Left renal pelvis (tissue), 4 donors: ENCODE data around the gene PPARD. TPM values are rescaled to one million over a fixed set of nuclear protein-coding genes. Genes with fewer than 3 reads are reported as not detected.
"Not testable (repeated sequence)": the region's sequence is repeated elsewhere in the genome, so short reads cannot be mapped to it uniquely, and the experiment has no call there.

Experiments
- DNase-seq, 4 donors: peaks; one replicate each; pipeline ENCODE4 v3.0.0-alpha.2; 2013; ENCODE audit warnings: low read depth in 4 of 4, low spot score in 3 of 4
- polyA plus RNA-seq, 4 donors: library from polyadenylated mRNA; unstranded; fragments of 120-200 nt; gene quantifications; one replicate each; pipeline ENCODE4 v1.2.1, GENCODE V29; 2013; ENCODE audit not compliant: insufficient read length in 4 of 4

PPARD gene
- polyA plus RNA-seq, 4 donors: 21.0 to 26.4 (median 23.3) TPM

DNA sequence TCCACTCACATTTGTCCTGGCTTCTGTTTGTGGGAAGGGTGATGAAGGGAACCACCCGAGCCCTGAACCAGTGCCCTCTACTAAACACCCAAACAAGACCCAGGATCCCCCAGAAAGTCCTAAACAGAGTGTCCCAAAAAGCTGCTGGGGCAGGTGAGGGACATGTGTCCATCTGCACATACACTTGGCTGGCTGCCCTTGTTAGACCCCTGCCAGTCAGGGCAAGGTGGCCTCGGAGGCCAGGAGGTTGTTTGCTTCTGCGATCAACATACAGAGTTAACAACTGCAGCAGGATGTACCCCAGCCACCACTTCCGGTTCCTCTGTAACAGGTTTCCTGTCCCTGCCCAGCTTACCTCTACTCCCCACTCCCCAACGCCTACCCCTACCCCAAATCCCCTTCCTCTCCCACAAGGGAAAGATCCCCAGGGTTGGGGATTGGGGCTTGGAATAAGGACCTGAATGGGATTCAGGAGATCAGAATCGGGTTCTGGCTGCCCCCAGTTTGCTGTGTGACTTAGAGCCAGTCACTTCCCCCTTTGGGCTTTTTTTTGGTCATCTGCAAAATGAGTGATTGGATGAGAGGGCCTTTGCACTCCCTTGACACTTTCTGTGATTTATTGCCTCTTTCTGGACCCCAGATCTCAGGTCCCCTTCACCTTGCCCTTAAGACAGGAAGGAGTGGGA, 30.8 kb upstream of the PPARD start:
- no peak for DNase-seq

- no peak for DNase-seq
Observed at GRCh38 chr6:35312076-35312800, 30.1 kb upstream of the PPARD start.

GRCh38 chr6:35312807-35313206, 29.6 kb upstream of the PPARD start:
- DNase-seq: no peak

GRCh38 chr6:35317483-35318195, 24.7 kb upstream of the PPARD start:
- no peak for DNase-seq

- DNase-seq: peak; percentile 62 to 75 (median 72)
Observed at GRCh38 chr6:35318196-35319171, 23.9 kb upstream of the PPARD start.

- no peak for DNase-seq
Observed at GRCh38 chr6:35319346-35320030, 22.9 kb upstream of the PPARD start.

GRCh38 chr6:35320031-35320410, 22.3 kb upstream of the PPARD start:
- no peak for DNase-seq

DNA sequence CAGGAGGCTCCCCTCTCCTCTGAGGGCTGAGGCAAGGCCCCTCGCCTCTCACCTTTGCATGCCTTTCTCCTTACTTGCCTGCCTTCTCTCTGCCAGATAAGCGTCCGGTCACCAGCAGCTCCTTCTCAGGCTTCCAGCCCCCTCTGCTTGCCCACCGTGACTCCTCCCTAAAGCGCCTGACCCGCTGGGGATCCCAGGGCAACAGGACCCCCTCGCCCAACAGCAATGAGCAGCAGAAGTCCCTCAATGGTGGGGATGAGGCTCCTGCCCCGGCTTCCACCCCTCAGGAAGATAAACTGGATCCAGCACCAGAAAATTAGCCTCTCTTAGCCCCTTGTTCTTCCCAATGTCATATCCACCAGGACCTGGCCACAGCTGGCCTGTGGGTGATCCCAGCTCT, 21.3 kb upstream of the PPARD start:
- DNase-seq: no peak

- no peak for DNase-seq
Observed at GRCh38 chr6:35327349-35328027, 14.9 kb upstream of the PPARD start.

DNA sequence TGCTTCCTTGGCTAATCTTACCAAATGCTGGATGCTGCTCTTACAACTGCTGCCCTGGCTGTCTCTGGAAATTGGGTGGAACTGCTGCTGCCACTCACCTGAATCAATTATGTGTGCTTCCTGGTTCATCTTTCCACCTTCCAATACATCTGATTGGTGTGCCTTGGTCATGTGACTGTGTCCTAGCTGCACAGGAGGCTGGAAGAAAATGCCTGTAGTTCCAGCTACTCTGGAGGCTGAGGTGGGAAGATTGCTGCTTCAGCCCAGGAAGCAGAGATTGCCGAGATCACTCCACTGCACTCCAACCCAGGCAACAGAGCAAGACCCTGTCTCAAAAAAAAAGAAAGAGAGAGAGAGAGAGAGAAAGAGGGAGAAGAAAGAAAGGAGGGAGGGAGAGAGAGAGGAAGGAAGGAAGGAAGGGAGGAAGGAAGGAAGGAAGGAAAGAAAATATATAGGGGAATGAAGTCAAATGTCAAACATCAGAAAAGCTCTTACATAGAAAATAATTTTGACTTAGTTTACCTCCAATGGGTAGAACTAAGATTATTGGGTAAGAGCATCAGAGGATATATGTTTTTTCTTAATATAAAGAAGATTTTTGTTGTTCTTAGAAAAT, 14.1 kb upstream of the PPARD start:
- DNase-seq: no peak

GRCh38 chr6:35328965-35329364, 13.4 kb upstream of the PPARD start:
- not testable (repeated sequence) for DNase-seq

DNA sequence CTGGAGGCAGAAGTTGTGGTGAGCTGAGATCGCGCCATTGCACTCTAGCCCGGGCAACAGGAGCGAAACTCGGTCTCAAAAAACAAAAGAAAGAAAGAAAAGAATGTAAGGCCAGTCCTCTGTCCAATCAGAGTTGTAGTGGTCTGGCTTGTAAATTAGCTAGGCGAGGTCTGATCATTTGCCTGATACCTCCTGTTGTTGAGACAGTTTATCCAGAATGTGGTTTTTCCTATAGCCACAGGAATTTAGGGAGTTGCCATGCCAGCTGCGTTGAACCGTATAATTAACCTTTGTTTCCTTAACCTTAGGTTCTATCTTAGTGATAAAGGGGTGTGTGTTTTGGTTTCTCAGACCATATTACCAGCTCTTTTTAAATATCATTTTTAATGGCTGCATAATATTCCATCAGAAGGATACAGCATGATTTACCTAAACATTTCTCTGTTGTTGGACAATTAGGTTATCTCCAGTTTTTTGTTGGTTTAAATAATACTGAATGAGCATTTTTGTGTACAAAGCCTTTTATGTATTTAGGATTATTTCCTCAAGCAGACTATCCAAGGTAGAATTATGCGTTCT, 11.7 kb upstream of the PPARD start:
- DNase-seq: no peak

DNA sequence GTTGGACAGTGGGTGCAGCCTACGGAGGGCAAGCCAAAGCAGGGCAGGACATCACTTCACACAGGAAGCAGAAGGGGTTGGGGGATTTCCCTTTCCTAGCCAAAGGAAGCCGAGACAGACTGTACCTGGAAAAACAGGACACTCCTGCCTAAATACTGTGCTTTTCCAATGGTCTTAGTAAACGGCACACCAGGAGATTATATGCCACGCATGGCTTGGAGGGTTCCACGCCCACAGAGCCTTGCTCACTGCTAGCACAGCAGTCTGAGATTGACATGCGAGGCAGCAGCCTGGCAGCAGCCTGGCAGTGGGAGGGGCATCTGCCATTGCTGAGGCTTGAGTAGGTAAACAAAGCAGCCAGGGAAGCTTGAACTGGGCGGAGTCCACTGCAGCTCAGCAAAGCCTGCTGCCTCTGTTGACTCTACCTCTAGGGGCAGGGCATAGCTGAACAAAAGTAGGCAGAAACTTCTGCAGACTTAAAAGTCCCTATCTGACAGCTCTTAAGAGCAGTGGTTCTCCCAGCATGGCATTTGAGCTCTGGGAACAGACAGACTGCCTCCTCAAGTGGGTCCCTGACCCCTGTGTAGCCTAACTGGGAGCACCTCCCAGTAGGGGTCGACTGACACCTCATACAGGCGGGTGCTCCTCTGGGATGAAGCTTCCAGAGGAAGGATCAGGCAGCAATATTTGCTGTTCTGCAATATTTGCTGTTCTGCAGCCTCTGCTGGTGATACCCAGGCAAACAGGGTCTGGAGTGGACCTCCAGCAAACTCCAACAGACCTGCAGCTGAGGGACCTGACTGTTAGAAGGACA, 10.1 kb upstream of the PPARD start:
- not testable (repeated sequence) for DNase-seq

DNA sequence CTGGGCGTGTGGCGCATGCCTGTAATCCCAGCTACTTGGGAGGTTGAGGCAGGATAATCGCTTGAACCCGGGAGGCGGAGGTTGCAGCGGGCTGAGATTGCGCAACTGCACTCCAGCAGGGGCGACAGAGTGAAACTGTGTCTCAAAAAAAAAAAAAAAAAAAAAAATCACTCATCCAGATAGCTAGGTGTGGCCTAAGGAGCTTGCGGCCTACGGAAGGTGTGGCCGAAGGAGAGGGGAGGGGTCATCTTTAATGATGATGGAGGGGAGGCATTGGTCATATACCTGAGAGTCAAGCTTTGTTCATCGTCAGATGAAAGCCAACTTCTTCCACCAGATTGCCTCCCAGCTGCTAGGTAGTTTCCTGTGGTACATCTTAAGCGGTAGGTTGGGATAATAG, 801 bp upstream of the PPARD start:
- DNase-seq: no peak

- no peak for DNase-seq
Observed at GRCh38 chr6:35343092-35343834, 905 bp downstream of the PPARD start.

- DNase-seq: no peak
Observed at GRCh38 chr6:35343835-35344550, 1.6 kb downstream of the PPARD start.
